Bronchial epithelial cell (primary cell): ENCODE measurements around the gene ATP2A1. TPM values are rescaled to one million over a fixed set of nuclear protein-coding genes. Genes with fewer than 3 reads are reported as not detected.
A peak's percentile ranks its signal among the peaks of the same experiment; 100 is the strongest.

Experiments
- DNase-seq: peaks from one replicate; pipeline ENCODE4 v3.0.0-alpha.2; 2010; ENCODE audit warnings: low read depth
- FAIRE-seq: peaks from 2 replicates; lab custom pipeline; 2011; peaks lifted over from hg19 to GRCh38; lab: Jason Lieb, UNC
- H3K27me3 ChIP-seq: 2 replicates; pipeline ENCODE4 v1.5.1; 2011; ENCODE audit warnings: low read length; ENCODE audit not compliant: control insufficient read depth, insufficient read depth
- H3K36me3 ChIP-seq: 2 replicates; pipeline ENCODE4 v1.5.1; 2011; ENCODE audit warnings: low read length; ENCODE audit not compliant: control insufficient read depth, insufficient read depth
- H3K4me3 ChIP-seq: 2 replicates; pipeline ENCODE4 v1.5.1; 2011; ENCODE audit warnings: mild to moderate bottlenecking, low read depth, low read length, control low read depth
- CTCF ChIP-seq: IDR thresholded peaks from 2 replicates; pipeline ENCODE4 v1.5.1; 2011; ENCODE audit warnings: mild to moderate bottlenecking, moderate library complexity, low read length, control low read depth, inconsistent platforms; ENCODE audit not compliant: insufficient read depth, severe bottlenecking
- total RNA-seq: library from RNA; depleted of rRNA; stranded (reverse); fragments of >200 nt; gene quantifications from 2 replicates; pipeline ENCODE4 v1.2.1, GENCODE V29; 2014

Gene ATP2A1
- total RNA-seq, 1 donor from 2014 or later: under 0.01 TPM

GRCh38 chr16:28912558-28912957 lies 34.3 kb downstream of the ATP2A1 start:
- DNase-seq (no peak), FAIRE-seq (no peak)
- H3K27me3 ChIP-seq: no peaks in the 10 kb centered on the region
- H3K4me3 ChIP-seq: no peak overlapping the region
- H3K36me3 ChIP-seq: peaks cover 16% of the 10 kb centered on the region
- no peak for TF ChIP-seq CTCF

- Histone ChIP-seq H3K36me3 (peaks cover 15% of the 10 kb centered on the region), H3K4me3 (no peak overlapping the region), H3K27me3 (no peaks in the 10 kb centered on the region)
- TF ChIP-seq CTCF: no peak
- no peak for FAIRE-seq
- no peak for DNase-seq
These were observed 35.8 kb downstream of the ATP2A1 start for GRCh38 chr16:28913946-28914724.

- Histone ChIP-seq H3K36me3 (peaks cover 17% of the 10 kb centered on the region), H3K27me3 (no peaks in the 10 kb centered on the region), H3K4me3 (no peak overlapping the region)
- FAIRE-seq (no peak), DNase-seq (peak; percentile 18)
- no peak for TF ChIP-seq CTCF
These were observed 36.9 kb downstream of the ATP2A1 start for GRCh38 chr16:28915181-28915580.

- DNase-seq (no peak), FAIRE-seq (no peak)
- Histone ChIP-seq H3K4me3 (no peak overlapping the region), H3K36me3 (peaks cover 13% of the 10 kb centered on the region), H3K27me3 (no peaks in the 10 kb centered on the region)
- TF ChIP-seq CTCF: no peak
These were observed 38.8 kb downstream of the ATP2A1 start for GRCh38 chr16:28917095-28917494.

GRCh38 chr16:28918698-28919097 lies 40.4 kb downstream of the ATP2A1 start:
- FAIRE-seq: no peak
- TF ChIP-seq CTCF: no peak
- no peak for DNase-seq
- Histone ChIP-seq H3K27me3 (no peaks in the 10 kb centered on the region), H3K4me3 (no peak overlapping the region), H3K36me3 (peaks cover 13% of the 10 kb centered on the region)

- Histone ChIP-seq H3K36me3 (peaks cover 4% of the 10 kb centered on the region), H3K4me3 (no peak overlapping the region), H3K27me3 (no peaks in the 10 kb centered on the region)
- TF ChIP-seq CTCF: no peak
- DNase-seq (no peak), FAIRE-seq (no peak)
These were observed 44.9 kb downstream of the ATP2A1 start for GRCh38 chr16:28923231-28923587.
